ENCODE data around the gene LRRN4CL. TPM values are rescaled to one million over a fixed set of nuclear protein-coding genes. Genes with fewer than 3 reads are reported as not detected.
A peak's percentile ranks its signal among the peaks of the same experiment; 100 is the strongest.

LRRN4CL gene
- total and polyA plus RNA-seq, 2 of the 8 experiments (the other 6 are each of a cell fraction or from before 2014, with no cell fraction given): 0.05 to 0.26 TPM

GRCh38 chr11:62707277-62707861, 18.0 kb upstream of the LRRN4CL start, which contains the start of the genes BSCL2 and GNG3 (continued):
- TF ChIP-seq FOSL1 (IDR thresholded peaks at IDR 0.05; ENCODE audit: insufficient read depth, low read depth, low read length): no peak
- no peak for TF ChIP-seq SP2 (IDR thresholded peaks at IDR 0.05; ENCODE audit: low read length)
- no peak for TF ChIP-seq EZH2 (IDR thresholded peaks at IDR 0.05; ENCODE audit: low read depth, low read length, severe bottlenecking)
- TF ChIP-seq SAP30 (IDR thresholded peaks at IDR 0.05; ENCODE audit: insufficient read depth, insufficient replicate concordance, low read length): peak; percentile 86
- TF ChIP-seq BACH1 (IDR thresholded peaks at IDR 0.05; ENCODE audit: low read length): peak; percentile 92
- no peak for TF ChIP-seq CBX5 (IDR thresholded peaks at IDR 0.05; ENCODE audit: low read depth, low read length)
- no peak for TF ChIP-seq ATF3 (IDR thresholded peaks at IDR 0.05; ENCODE audit: insufficient read depth, low read depth, low read length)
- TF ChIP-seq GABPA (IDR thresholded peaks at IDR 0.05; ENCODE audit: borderline replicate concordance, insufficient read depth, low read length): 0 out of 2 replicates have a peak, but pooled peaks have one; percentile 17
- TF ChIP-seq TAF7 (optimal IDR thresholded peaks at IDR 0.05; ENCODE audit: borderline replicate concordance, low read depth, low read length): peak; percentile 42
- TF ChIP-seq CTBP2 (IDR thresholded peaks at IDR 0.05; ENCODE audit: borderline replicate concordance, insufficient read depth, insufficient read length, low read length): peak; percentile 93
- TF ChIP-seq NANOG (IDR thresholded peaks at IDR 0.05; ENCODE audit: insufficient read depth, low read depth, low read length, poor library complexity, severe bottlenecking): no peak
- no peak for TF ChIP-seq SIRT6 (IDR thresholded peaks at IDR 0.05; ENCODE audit: low read length)
- TF ChIP-seq, protein P1, sequence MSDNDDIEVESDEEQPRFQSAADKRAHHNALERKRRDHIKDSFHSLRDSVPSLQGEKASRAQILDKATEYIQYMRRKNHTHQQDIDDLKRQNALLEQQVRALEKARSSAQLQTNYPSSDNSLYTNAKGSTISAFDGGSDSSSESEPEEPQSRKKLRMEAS (IDR thresholded peaks at IDR 0.05): peak; percentile 91
- TF ChIP-seq RXRA (IDR thresholded peaks at IDR 0.05; ENCODE audit: insufficient read depth, low read depth, low read length): no peak

All from H1 (cell line).